MG63 (cell line): Measurements from ENCODE around the gene COMT. TPM values are rescaled to one million over a fixed set of nuclear protein-coding genes. Genes with fewer than 3 reads are reported as not detected.

Experiments
- DNase-seq: peaks from one replicate; pipeline ENCODE4 v3.0.0-alpha.2; 2020
- H3K27me3 ChIP-seq: fragments of 250-450 bp; sonication (Bioruptor Pico); 2 replicates; pipeline ENCODE4 v1.5.1; 2020; ENCODE audit warnings: mild to moderate bottlenecking, moderate library complexity
- H3K36me3 ChIP-seq: fragments of 250-450 bp; sonication (Bioruptor Pico); 2 replicates; pipeline ENCODE4 v1.5.1; 2020; ENCODE audit warnings: mild to moderate bottlenecking, moderate library complexity
- H3K4me3 ChIP-seq: fragments of 250-450 bp; sonication (Bioruptor Pico); 2 replicates; pipeline ENCODE4 v1.5.1; 2020; ENCODE audit warnings: mild to moderate bottlenecking, moderate library complexity
- H3K9me3 ChIP-seq: fragments of 250-450 bp; sonication (Bioruptor Pico); 2 replicates; pipeline ENCODE4 v1.5.1; 2020; ENCODE audit warnings: mild to moderate bottlenecking, moderate library complexity
- total RNA-seq: library from RNA; depleted of rRNA; stranded (reverse); fragments of >200 nt; shearing (Covaris generic); gene quantifications from 2 replicates; pipeline ENCODE4 v1.2.3, GENCODE V29; 2014; ENCODE audit warnings: low replicate concordance; rRNA removed

COMT gene
- total RNA-seq, 1 experiment from 2014 or later, result 263 TPM

GRCh38 chr22:20015187-20015625, 73.6 kb downstream of the COMT start:
- DNase-seq, result no peak
- H3K27me3 ChIP-seq, result peaks cover 7% of the 10 kb centered on the region
- no peaks in the 10 kb centered on the region for H3K9me3 ChIP-seq
- H3K36me3 ChIP-seq, result no peaks in the 10 kb centered on the region
- H3K4me3 ChIP-seq, result no peak overlapping the region

- DNase-seq, result peak; percentile 27
- Histone ChIP-seq H3K4me3 (peak overlapping the region; percentile 61), H3K36me3 (no peaks in the 10 kb centered on the region), H3K27me3 (peaks cover 7% of the 10 kb centered on the region), H3K9me3 (no peaks in the 10 kb centered on the region)
Measured at GRCh38 chr22:20015971-20016733, 74.6 kb downstream of the COMT start.

DNA sequence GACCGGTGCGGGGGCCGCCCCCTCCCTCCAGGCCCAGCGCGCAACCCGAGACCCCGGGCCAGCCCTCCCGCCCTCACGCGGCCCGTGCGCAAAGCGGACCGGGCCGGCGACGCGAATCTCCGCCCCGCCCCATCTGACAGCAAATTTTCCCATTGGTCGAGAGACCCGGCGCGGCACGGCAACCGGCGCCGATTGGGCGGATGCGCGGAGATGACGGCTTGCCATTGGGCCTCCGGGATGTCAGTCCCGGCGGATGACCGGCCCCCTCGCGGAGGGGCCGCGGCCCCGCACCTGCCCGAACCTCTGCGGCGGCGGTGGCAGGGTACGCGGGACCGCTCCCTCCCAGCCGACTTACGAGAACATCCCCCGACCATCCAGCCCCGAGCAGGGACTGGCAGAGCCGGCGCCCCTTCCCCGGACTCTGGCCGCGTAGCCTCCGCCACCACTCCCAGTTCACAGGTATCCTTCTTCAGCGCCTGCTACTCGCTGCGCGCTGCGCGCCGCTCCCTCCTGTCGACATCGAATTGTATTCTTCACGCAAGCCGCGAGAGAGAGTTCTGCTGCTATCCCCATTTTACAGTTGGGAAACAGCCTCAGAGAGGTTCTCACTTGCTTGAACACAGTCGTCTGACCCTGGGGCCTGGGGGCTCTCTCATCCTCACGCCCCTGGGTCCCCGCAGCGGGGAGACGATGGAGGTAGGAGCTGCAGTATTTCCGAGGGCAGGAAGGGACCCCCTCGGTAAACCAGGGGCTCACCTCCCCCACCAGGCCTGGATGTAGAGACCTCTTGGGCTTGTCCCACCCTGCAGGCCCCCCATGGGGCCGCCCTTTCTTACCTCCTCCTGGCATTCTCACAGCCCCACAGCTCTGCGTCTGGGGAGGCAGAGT, 75.4 kb downstream of the COMT start, which contains the start of gene ARVCF:
Gene ARVCF (minus strand): TSS at position 90 of the 888 bp plus-strand sequence. CDS start 26,029 bp downstream, outside the sequence.
- H3K27me3 ChIP-seq, result peaks cover 7% of the 10 kb centered on the region
- peak; percentile 88 for DNase-seq
- H3K4me3 ChIP-seq, result peak within 1 kb of the TSS; percentile 61
- H3K9me3 ChIP-seq, result no peaks in the 10 kb centered on the region
- H3K36me3 ChIP-seq, result no peaks in the 10 kb centered on the region

DNA sequence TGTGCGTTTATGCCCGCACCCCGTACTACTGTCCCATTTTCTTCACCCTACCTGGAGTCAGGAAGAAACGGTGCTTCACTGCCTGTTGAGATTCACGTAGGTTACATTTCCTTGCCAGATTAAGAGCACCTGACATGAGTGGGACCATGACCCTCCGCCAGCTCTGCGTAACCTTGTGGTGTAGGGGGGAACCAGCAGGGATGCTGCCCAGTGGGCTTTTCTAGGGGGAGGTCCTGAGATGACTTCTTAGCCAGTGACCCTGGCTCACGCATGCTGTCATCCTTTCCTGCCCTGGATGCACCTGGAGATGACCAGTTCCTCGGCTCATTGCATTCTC, 76.0 kb downstream of the COMT start:
- Histone ChIP-seq H3K36me3 (no peaks in the 10 kb centered on the region), H3K9me3 (no peaks in the 10 kb centered on the region), H3K27me3 (peaks cover 7% of the 10 kb centered on the region), H3K4me3 (no peak overlapping the region)
- DNase-seq, result no peak

GRCh38 chr22:20018001-20018400, 76.4 kb downstream of the COMT start:
- peaks cover 7% of the 10 kb centered on the region for H3K27me3 ChIP-seq
- peaks cover 2% of the 10 kb centered on the region; the same call in 1 of the 2 replicates for H3K36me3 ChIP-seq
- DNase-seq, result no peak
- no peaks in the 10 kb centered on the region for H3K9me3 ChIP-seq
- no peak overlapping the region for H3K4me3 ChIP-seq

Other genes with a start within 250 kb of the COMT start
- 18.9 and 30.7 TPM in 2 replicates for gene SEPTIN5, start 227.3 kb upstream of the COMT start, total RNA-seq
- gene GP1BB, start 218.2 kb upstream of the COMT start, total RNA-seq, result 3.5 and 15.9 TPM in 2 replicates
- 16.3 and 16.5 TPM in 2 replicates for gene TBX1, start 181.0 kb upstream of the COMT start, total RNA-seq
- gene GNB1L, start 86.9 kb upstream of the COMT start, total RNA-seq, result 10.3 and 25.2 TPM in 2 replicates
- 3.7 and 7.2 TPM in 2 replicates for gene RTL10, start 86.9 kb upstream of the COMT start, total RNA-seq
- 52.7 and 61.8 TPM in 2 replicates for gene TXNRD2, start within 50 bp of the COMT start, total RNA-seq
- gene ARVCF, start 75.1 kb downstream of the COMT start, total RNA-seq, result 2.2 and 3.8 TPM in 2 replicates
- 21.0 and 54.2 TPM in 2 replicates for gene TANGO2, start 79.3 kb downstream of the COMT start, total RNA-seq
- 16.3 and 31.0 TPM in 2 replicates for gene DGCR8, start 138.5 kb downstream of the COMT start, total RNA-seq
- 841 and 1,160 TPM in 2 replicates for gene RANBP1, start 174.3 kb downstream of the COMT start, total RNA-seq
- 39.4 and 43.4 TPM in 2 replicates for gene TRMT2A, start 175.5 kb downstream of the COMT start, total RNA-seq
- gene ZDHHC8, start 190.0 kb downstream of the COMT start, total RNA-seq, result 1.4 and 9.6 TPM in 2 replicates
- gene CCDC188, start 209.3 kb downstream of the COMT start, total RNA-seq, result not detected in 2 replicates